Activated CD8-positive, alpha-beta memory T cell treated with anti-CD3 and anti-CD28 coated beads for 36 hours (primary cell): ENCODE measurements around the gene GRAMD1B. TPM values are rescaled to one million over a fixed set of nuclear protein-coding genes. Genes with fewer than 3 reads are reported as not detected.

Experiments used
- CTCF ChIA-PET: fragments of 350-600 bp; sonication (Branson Sonifier 250); formaldehyde crosslinking; loops from one replicate; lab custom pipeline; 2021; ENCODE audit warnings: antibody characterized with exemption; lab: Charles Lee
- POLR2A ChIA-PET: fragments of 350-600 bp; sonication (Branson Sonifier 250); formaldehyde crosslinking; loops from one replicate; lab custom pipeline; 2021; ENCODE audit warnings: antibody characterized with exemption; lab: Charles Lee
- total RNA-seq, 2 experiments: library from RNA; stranded (reverse); gene quantifications; one replicate each; pipeline ENCODE4 v1.2.3, GENCODE V29; 2021

Gene GRAMD1B
- 10 to 100 TPM; 39.4 to 42.0 TPM for total RNA-seq

- CTCF ChIA-PET, result interaction anchor here (1.3 to 2.1 kb wide), 3 partner anchors 8 to 48 kb away, joined by 3 to 11 read pairs (median 5); no protein-coding TSS in a partner anchor
- POLR2A ChIA-PET, result no interaction called here
Measured at GRCh38 chr11:123429913-123430720, at the start of gene GRAMD1B. Gene GRAMD1B (plus strand): TSS chr11:123430269. CDS start chr11:123430793, 524 bp downstream.

- CTCF ChIA-PET, result interaction anchor here (0.9 to 2.3 kb wide), 5 partner anchors 24 to 80 kb away, joined by 3 to 15 read pairs (median 3); no protein-coding TSS in a partner anchor
- POLR2A ChIA-PET, result interaction anchor here (0.5 to 2.0 kb wide), 5 partner anchors 23 to 80 kb away, joined by 3 to 21 read pairs (median 5); no protein-coding TSS in a partner anchor
Measured at GRCh38 chr11:123381149-123381548, 48.9 kb upstream of the GRAMD1B start.

GRCh38 chr11:123381817-123382554 is 48.1 kb upstream of the GRAMD1B start:
- ChIA-PET POLR2A (interaction anchor here (0.5 to 2.0 kb wide), 5 partner anchors 24 to 81 kb away, joined by 3 to 21 read pairs (median 5); no protein-coding TSS in a partner anchor), CTCF (interaction anchor here (0.7 to 2.3 kb wide), 4 partner anchors 25 to 708 kb away, joined by 3 to 15 read pairs (median 6); no protein-coding TSS in a partner anchor)

- POLR2A ChIA-PET, result interaction anchor here (2.0 kb wide), 1 partner anchor 24 kb away, joined by 21 read pairs; no protein-coding TSS in a partner anchor
Measured at GRCh38 chr11:123382555-123383074, 47.5 kb upstream of the GRAMD1B start.

GRCh38 chr11:123384116-123384515 is 46.0 kb upstream of the GRAMD1B start:
- ChIA-PET CTCF (no interaction called here), POLR2A (no interaction called here)

More at GRCh38 chr11:123382555-123383074, 47.5 kb upstream of the GRAMD1B start:
- CTCF ChIA-PET, result interaction anchor here (1.0 to 2.3 kb wide), 3 partner anchors 25 to 80 kb away, joined by 3 to 15 read pairs (median 7); no protein-coding TSS in a partner anchor

GRCh38 chr11:123386796-123387510 is 43.1 kb upstream of the GRAMD1B start:
- ChIA-PET POLR2A (no interaction called here), CTCF (interaction anchor here (1.4 kb wide), 1 partner anchor 91 kb away, joined by 4 read pairs; no protein-coding TSS in a partner anchor)

GRCh38 chr11:123388640-123389039 is 41.4 kb upstream of the GRAMD1B start:
- ChIA-PET POLR2A (no interaction called here), CTCF (interaction anchor here (0.7 kb wide), 1 partner anchor 30 kb away, joined by 3 read pairs; no protein-coding TSS in a partner anchor)

GRCh38 chr11:123390146-123390545 is 39.9 kb upstream of the GRAMD1B start:
- ChIA-PET POLR2A (no interaction called here), CTCF (no interaction called here)

GRCh38 chr11:123391646-123392348 is 38.3 kb upstream of the GRAMD1B start:
- ChIA-PET CTCF (interaction anchor here (1.0 kb wide), 1 partner anchor 33 kb away, joined by 4 read pairs; no protein-coding TSS in a partner anchor), POLR2A (no interaction called here)

GRCh38 chr11:123392431-123392830 is 37.6 kb upstream of the GRAMD1B start:
- CTCF ChIA-PET, result interaction anchor here (0.6 kb wide), 1 partner anchor 481 kb away, joined by 4 read pairs; no protein-coding TSS in a partner anchor
- POLR2A ChIA-PET, result no interaction called here

GRCh38 chr11:123392844-123393243 is 37.2 kb upstream of the GRAMD1B start:
- ChIA-PET CTCF (interaction anchor here (0.6 to 1.4 kb wide), 2 partner anchors 14 to 481 kb away, joined by 3 to 4 read pairs; no protein-coding TSS in a partner anchor), POLR2A (no interaction called here)

- POLR2A ChIA-PET, result no interaction called here
- CTCF ChIA-PET, result interaction anchor here (1.4 kb wide), 1 partner anchor 13 kb away, joined by 3 read pairs; no protein-coding TSS in a partner anchor
Measured at GRCh38 chr11:123393312-123393927, 36.6 kb upstream of the GRAMD1B start.

GRCh38 chr11:123404676-123405075 is 25.4 kb upstream of the GRAMD1B start:
- POLR2A ChIA-PET, result no interaction called here
- CTCF ChIA-PET, result interaction anchor here (6.8 kb wide), 1 partner anchor 74 kb away, joined by 82 read pairs; no protein-coding TSS in a partner anchor

GRCh38 chr11:123405123-123405592 is 24.9 kb upstream of the GRAMD1B start:
- ChIA-PET CTCF (interaction anchor here (6.8 kb wide), 1 partner anchor 73 kb away, joined by 82 read pairs; no protein-coding TSS in a partner anchor), POLR2A (no interaction called here)

- POLR2A ChIA-PET, result interaction anchor here (0.6 kb wide), 1 partner anchor 57 kb away, joined by 3 read pairs; no protein-coding TSS in a partner anchor
- CTCF ChIA-PET, result interaction anchor here (0.6 to 6.8 kb wide), 16 partner anchors 11 to 248 kb away, joined by 3 to 82 read pairs (median 4); partner anchors contain the start of genes GRAMD1B and SCN3B
Measured at GRCh38 chr11:123406441-123407129, 23.5 kb upstream of the GRAMD1B start.
